Right atrium auricular region (tissue), 2 donors: Measurements from ENCODE around the gene CLIC5. TPM values are rescaled to one million over a fixed set of nuclear protein-coding genes. Genes with fewer than 3 reads are reported as not detected.

Experiments used
- DNase-seq: peaks from one replicate; pipeline ENCODE4 v3.0.0-alpha.2; 2019; ENCODE audit warnings: low spot score
- H3K27ac ChIP-seq, 2 donors: fragments of 200-600 bp; sonication (generic); 1 replicate in 1 of 2; 2 replicates in 1 of 2; pipeline ENCODE4 v1.5.1; 2016 to 2019
- H3K27me3 ChIP-seq, 2 donors: fragments of 200-600 bp; sonication (generic); one replicate each; pipeline versions ENCODE4 v1.5.1 to v1.6.0; 2017 to 2019
- H3K36me3 ChIP-seq: fragments of 200-600 bp; sonication (generic); one replicate; pipeline ENCODE4 v1.5.1; 2016
- H3K4me1 ChIP-seq, 2 donors: fragments of 200-600 bp; sonication (generic); one replicate each; pipeline versions ENCODE4 v1.5.1 to v1.6.0; 2017 to 2019
- H3K4me3 ChIP-seq, 2 donors: fragments of 200-600 bp; sonication (generic); 1 replicate in 1 of 2; 2 replicates in 1 of 2; pipeline ENCODE4 v1.5.1; 2017 to 2019; ENCODE audit warnings: mild to moderate bottlenecking in 1 of 2, moderate library complexity in 1 of 2
- H3K9me3 ChIP-seq, 2 donors: fragments of 200-600 bp; sonication (generic); one replicate each; pipeline ENCODE4 v1.5.1; 2019
- CTCF ChIP-seq, 2 donors: fragments of 200-600 bp; sonication (generic); IDR thresholded peaks; one replicate each; pipeline ENCODE4 v1.5.1; 2019; ENCODE audit warnings: antibody characterized with exemption in 2 of 2
- total RNA-seq, 2 donors: library from RNA; depleted of rRNA; stranded (reverse); fragments of >200 nt; gene quantifications; one replicate each; pipeline ENCODE4 v1.1.0, GENCODE V29; 2016

The CLIC5 gene
- total RNA-seq, 2 donors from 2014 or later: 99.8 to 114 TPM

GRCh38 chr6:45969883-45970282, 45.8 kb downstream of the CLIC5 start:
- Histone ChIP-seq H3K27ac (peak overlapping the region; percentile 64 to 75), H3K36me3 (no peaks in the 10 kb centered on the region), H3K4me3 (no peak overlapping the region), H3K4me1 (peaks cover 0 to 88% of the 10 kb centered on the region in 2 donors), H3K9me3 (peaks cover 0 to under 1% of the 10 kb centered on the region in 2 donors), H3K27me3 (no peaks in the 10 kb centered on the region)
- TF ChIP-seq CTCF (IDR thresholded peaks at IDR 0.05): no peak
- DNase-seq: no peak

- H3K36me3 ChIP-seq: no peaks in the 10 kb centered on the region
- peaks cover 0 to 88% of the 10 kb centered on the region in 2 donors for H3K4me1 ChIP-seq
- TF ChIP-seq CTCF (IDR thresholded peaks at IDR 0.05): no peak
- H3K4me3 ChIP-seq: no peak overlapping the region
- no peaks in the 10 kb centered on the region for H3K27me3 ChIP-seq
- H3K9me3 ChIP-seq: peaks cover 0 to 7% of the 10 kb centered on the region in 2 donors
- DNase-seq: no peak
- H3K27ac ChIP-seq: peak overlapping the region; percentile 64 to 75
These were observed 46.6 kb downstream of the CLIC5 start for GRCh38 chr6:45969026-45969425.

- no peak for TF ChIP-seq CTCF (IDR thresholded peaks at IDR 0.05)
- Histone ChIP-seq H3K4me1 (peaks cover 0 to 71% of the 10 kb centered on the region in 2 donors), H3K4me3 (no peak overlapping the region), H3K27me3 (no peaks in the 10 kb centered on the region), H3K36me3 (no peaks in the 10 kb centered on the region), H3K9me3 (peaks cover 0 to 7% of the 10 kb centered on the region in 2 donors), H3K27ac (no peak overlapping the region)
- DNase-seq: no peak
These were observed 48.3 kb downstream of the CLIC5 start for GRCh38 chr6:45967363-45967762.

GRCh38 chr6:45966797-45967196, 48.9 kb downstream of the CLIC5 start:
- Histone ChIP-seq H3K4me1 (peaks cover 0 to 66% of the 10 kb centered on the region in 2 donors), H3K4me3 (no peak overlapping the region), H3K9me3 (peaks cover 0 to 7% of the 10 kb centered on the region in 2 donors), H3K27me3 (no peaks in the 10 kb centered on the region), H3K36me3 (no peaks in the 10 kb centered on the region), H3K27ac (peak overlapping the region in 1 of 2 donors; percentile 64)
- no peak for TF ChIP-seq CTCF (IDR thresholded peaks at IDR 0.05)
- DNase-seq: no peak

- Histone ChIP-seq H3K36me3 (no peaks in the 10 kb centered on the region), H3K27me3 (no peaks in the 10 kb centered on the region), H3K9me3 (peaks cover 0 to 7% of the 10 kb centered on the region in 2 donors), H3K4me3 (no peak overlapping the region), H3K27ac (peak overlapping the region in 1 of 2 donors; percentile 64), H3K4me1 (peaks cover 0 to 66% of the 10 kb centered on the region in 2 donors)
- no peak for DNase-seq
- no peak for TF ChIP-seq CTCF (IDR thresholded peaks at IDR 0.05)
These were observed 49.3 kb downstream of the CLIC5 start for GRCh38 chr6:45966340-45966739.

- Histone ChIP-seq H3K27me3 (no peaks in the 10 kb centered on the region), H3K4me1 (peaks cover 0 to 66% of the 10 kb centered on the region in 2 donors), H3K36me3 (no peaks in the 10 kb centered on the region), H3K4me3 (no peak overlapping the region), H3K27ac (peak overlapping the region; percentile 37 to 64), H3K9me3 (peaks cover 0 to 7% of the 10 kb centered on the region in 2 donors)
- no peak for DNase-seq
- TF ChIP-seq CTCF (IDR thresholded peaks at IDR 0.05): no peak
These were observed 49.9 kb downstream of the CLIC5 start for GRCh38 chr6:45965792-45966191.
